ENCODE data around the gene MRPS25.
A peak's percentile ranks its signal among the peaks of the same experiment; 100 is the strongest.

The MRPS25 gene

DNA sequence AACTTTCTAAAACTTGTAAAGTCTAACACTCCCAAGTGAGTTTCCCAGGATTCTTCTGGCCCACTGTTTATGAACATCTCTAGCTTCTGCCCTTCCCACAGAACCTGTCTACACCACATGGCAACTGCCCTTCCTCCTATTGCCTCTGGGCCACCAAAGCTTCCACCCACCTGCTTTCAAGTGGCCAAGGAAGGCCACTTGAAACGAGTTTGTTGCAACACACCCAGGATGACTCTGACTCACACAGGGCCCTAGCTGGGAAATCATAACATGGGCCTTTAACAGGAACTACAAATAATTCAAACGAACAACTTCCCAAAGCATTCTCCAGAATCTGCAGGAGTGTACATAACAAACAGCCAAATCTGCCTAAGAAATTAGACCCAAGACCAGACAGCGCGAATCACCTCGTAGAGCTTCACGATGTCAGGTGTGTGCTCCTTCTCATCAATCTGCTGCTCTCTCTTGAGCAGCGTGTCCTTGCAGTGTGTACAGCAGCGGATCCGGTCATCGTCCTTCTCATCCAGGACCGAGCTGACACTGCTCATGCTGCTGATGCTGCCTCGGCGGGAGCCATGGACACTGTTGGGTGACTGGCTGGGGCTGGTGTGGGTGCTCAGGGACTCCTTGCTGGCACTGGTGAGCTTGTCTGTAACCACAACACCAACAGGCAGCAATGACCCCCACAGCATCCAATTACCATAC is 17.0 kb upstream of the MRPS25 start:
- no peak for DNase-seq

GRCh38 chr3:15079091-15079490 is 14.0 kb upstream of the MRPS25 start:
- no peak for DNase-seq

DNA sequence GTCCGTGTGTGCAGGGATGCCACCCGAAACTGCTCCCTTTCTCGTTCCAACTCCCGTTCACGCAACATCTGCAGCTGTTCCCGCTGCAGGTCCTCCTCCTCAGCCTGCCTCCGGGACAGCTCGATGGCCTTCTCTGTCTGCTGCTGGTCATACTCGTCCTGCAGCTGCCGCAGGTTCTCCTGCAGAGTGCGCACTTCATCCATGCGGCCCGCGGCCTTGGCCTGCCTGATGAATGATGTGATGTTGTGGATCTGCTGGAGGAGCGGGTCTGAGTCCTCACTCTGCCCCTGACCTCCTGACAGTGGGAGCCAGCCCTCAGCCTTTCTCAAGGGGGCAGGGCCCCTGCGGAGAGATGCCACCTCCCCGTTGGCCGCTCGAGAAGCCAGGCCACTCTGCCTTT is 9.4 kb upstream of the MRPS25 start:
- no peak for DNase-seq

- no peak for DNase-seq
These were observed 6.6 kb upstream of the MRPS25 start for GRCh38 chr3:15071699-15072098.

DNA sequence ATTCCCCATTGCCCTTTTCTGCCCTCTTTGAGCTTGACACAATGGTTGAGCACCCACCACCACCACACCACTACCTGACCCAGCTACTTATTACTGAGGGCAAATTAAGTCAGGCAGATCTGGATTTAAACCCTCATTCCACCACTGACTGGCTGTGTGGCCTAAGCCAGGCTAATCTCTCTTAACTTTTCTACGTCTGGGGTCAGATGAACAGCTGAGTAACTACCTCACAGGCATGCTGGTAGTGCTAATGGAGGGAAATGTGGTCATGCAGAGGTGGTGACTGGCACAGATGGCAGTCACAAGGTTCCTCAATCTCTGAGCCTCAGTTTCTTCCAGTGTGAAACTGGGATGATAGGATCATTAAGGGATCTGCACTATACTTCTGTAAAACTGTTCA is 4.3 kb upstream of the MRPS25 start:
- no peak for DNase-seq

DNA sequence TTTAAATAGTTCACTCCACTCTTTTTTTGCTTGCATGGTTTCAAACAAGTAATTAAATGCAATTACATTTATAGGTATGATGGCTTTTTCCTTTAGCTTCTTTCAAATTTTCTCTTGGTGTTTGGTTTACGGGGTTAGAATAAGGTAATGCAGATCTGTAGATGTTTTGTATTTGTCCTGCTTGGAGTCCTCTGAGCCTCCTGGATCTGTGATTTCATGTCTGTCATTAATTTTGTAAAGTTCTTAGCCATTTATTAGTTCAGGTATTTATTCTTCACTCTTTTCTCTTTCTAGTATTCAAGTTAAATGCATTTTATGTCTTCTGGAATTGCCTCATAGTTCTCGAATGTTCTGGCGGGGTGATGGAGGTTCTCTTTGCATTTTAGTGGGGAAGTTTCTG is 1.4 kb upstream of the MRPS25 start:
- no peak for DNase-seq

DNA sequence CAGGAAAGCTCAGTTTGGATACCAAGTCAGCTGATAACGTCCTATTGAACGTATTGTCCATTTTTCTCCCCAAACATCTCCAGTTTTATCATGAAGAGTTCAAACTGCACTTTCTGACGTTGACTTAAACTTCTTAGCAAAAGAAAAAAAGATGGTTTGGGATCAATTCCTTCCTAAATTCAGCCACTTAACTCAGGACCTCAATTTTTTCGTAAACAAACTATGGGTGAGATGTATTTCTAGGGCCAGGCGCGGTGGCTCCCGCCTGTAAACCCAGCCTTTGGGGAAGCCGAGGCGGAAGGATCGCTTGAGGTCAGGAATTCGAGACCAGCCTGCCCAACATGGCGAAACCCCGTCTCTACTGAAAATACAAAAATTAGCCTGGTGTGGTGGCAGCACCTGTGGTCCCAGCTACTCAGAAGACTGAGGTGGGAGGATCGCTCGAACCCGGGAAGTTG is 464 bp upstream of the MRPS25 start:
- DNase-seq = no peak

DNA sequence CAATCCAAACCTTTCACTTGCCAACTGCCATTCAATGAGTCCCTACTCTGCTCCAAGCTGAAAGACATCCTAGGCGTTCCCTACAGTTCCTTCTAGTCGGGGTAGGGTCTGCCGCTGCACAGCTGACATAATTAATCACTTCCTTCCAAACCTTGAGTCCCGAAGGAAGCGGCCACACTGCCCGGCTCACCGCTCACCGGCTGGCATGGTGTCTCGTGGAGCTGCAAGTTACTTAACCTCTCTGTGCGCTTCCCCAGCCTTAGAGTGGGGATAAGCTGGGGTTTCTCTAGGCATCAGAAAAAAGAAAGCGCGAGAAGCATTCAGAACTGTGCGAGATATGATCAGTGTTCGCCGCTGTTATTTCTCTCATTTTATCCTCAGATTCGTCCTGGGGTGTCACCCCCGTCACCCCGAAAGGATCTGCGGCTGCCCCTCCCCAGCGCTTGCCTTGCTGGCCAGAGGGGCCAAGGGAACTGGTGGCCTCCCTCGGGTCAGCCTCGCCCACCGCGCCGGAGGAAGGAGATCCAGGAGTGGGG is 748 bp downstream of the MRPS25 start:
- DNase-seq = peak; percentile 21 to 54

DNA sequence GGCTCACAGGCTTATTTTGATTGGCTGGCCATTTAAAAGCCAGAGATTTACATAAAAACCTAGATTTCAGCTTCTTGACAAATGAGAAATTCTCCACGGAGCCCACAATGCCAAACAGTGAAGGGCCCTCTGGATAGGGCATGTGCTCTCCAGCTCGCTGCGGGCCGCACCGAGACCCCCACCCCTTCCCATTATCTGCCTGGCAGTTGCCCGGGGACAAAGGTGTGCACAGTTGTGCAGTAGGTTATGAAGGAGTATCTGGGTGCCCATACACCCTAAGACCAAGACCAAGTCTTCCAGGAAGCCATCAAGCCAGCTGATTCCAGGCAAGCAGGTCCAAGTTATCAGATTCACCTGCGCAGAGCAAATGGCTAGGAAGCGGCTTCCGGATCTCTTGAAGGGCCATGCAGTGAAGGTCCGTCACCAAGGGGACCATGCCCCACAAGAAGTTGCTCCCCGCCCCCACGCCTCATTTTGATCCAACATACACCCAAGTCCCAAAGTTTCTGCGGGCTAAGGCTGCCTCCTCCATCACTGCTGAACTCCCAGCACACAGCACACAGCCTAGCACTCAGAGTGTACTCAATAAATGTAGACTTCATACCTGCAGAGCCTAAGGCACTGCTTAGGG is 1.3 kb downstream of the MRPS25 start:
- no peak for DNase-seq

DNA sequence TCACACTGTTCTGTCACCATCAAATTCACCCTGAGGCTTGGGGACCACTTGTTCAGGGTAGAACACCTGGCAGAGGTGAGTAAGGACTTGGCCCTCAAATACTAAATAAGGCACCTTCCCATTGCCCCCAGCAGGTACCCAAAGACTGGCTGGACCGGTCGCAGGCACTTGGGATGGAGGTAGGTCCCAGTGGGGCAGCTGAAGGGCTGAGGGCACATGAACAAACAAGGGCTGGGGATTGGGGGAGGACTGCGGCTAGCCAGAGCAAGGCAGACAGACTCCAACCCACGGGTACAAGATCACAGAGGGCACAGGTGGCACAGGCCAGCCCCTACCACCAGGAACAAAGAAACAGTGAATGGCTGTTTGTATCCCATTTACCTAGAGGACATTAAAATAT is 1.9 kb downstream of the MRPS25 start:
- no peak for DNase-seq

- DNase-seq = no peak
These were observed 5.1 kb downstream of the MRPS25 start for GRCh38 chr3:15060029-15060428.

GRCh38 chr3:15056676-15057404 is 8.3 kb downstream of the MRPS25 start:
- DNase-seq = no peak

GRCh38 chr3:15055019-15055557 is 10.0 kb downstream of the MRPS25 start:
- no peak for DNase-seq

GRCh38 chr3:15053541-15053940 is 11.6 kb downstream of the MRPS25 start:
- DNase-seq = no peak

DNA sequence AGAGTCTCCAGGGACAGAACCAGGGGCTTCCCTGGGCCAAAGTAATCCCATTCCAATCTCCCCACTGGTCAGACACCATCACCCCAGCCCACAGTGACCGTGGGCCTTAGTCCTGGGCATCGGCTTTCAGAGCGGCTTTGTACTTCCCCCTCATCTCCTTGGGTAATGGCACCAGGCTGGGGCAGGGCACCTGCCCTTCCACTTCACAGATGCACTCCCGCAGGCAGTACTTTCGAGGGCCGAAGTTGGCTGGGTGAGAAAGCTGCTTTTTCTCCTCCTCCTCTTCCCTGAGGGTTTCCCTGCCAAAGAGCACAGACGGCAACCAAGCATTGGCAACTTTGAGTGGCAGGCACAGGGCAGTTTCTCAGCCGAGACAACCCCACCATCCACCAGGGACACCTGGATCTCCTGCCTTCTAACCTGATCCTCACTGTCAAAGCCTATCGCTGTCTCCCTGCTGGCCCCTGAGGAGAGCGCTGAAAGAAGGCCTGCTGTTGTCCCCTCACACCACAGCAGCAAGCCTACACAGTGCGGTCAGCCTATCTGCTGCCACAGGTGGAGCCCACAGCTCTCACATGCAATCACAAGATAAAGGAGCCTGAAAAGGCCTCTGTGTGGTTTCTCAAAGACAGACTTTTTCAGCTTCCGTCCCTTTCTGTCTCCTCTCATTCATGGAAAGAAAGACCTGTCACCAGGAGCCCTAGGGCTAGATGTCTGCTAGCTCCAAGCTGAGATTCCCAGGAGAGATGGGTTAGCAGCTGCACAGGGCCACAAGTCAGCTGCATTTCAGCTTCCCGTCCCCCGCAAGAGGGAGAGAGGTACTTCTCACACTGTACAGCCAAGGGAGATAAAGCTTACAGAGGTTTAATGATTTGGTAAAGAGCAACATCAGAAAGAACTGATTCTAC is 12.5 kb downstream of the MRPS25 start:
- DNase-seq = no peak

GRCh38 chr3:15051531-15051930 is 13.6 kb downstream of the MRPS25 start:
- DNase-seq = peak; percentile 51 to 68

- DNase-seq = no peak
These were observed 14.6 kb downstream of the MRPS25 start for GRCh38 chr3:15050405-15051092.

DNA sequence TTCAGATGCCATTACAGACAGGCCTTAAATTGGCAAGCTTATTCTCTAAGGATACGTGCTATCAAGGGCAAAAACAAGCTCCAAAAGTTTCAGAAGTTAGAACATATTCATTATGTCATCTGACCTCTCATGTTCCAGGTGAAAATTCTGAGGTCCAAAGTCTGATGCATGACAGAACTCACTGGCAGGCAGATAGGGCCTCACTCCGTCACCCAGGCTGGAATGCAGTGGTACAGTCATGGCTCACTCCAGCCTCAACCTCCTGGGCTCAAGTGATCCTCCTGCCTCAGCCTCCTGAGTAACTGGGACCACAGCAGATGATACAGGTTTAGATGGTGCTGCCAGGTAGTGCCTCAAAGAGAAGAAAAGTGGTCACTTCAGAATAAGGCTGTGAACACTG is 15.5 kb downstream of the MRPS25 start:
- DNase-seq = no peak

GRCh38 chr3:15045667-15046066 is 19.4 kb downstream of the MRPS25 start:
- no peak for DNase-seq

GRCh38 chr3:15044326-15044725 is 20.8 kb downstream of the MRPS25 start:
- DNase-seq = no peak

GRCh38 chr3:15043408-15044171 is 21.5 kb downstream of the MRPS25 start:
- no peak for DNase-seq
